Measurements from ENCODE around the gene ARAP1.

- TF ChIP-seq CTCF (IDR thresholded peaks at IDR 0.05) (no peak), POLR2A (IDR thresholded peaks at IDR 0.05) (no peak)
Observed at GRCh38 chr11:72754544-72755155, 2.4 kb upstream of the ARAP1 start.
